ENCODE measurements around the gene CABP5. TPM values are rescaled to one million over a fixed set of nuclear protein-coding genes. Genes with fewer than 3 reads are reported as not detected.

The CABP5 gene
- total RNA-seq, 1 donor from 2014 or later = not detected

- no peak for DNase-seq
These were observed 13.8 kb downstream of the CABP5 start for GRCh38 chr19:48030073-48030472.

GRCh38 chr19:48029431-48029830, 14.4 kb downstream of the CABP5 start:
- no peak for DNase-seq

- no peak for DNase-seq
These were observed 18.4 kb downstream of the CABP5 start for GRCh38 chr19:48025480-48025879.

GRCh38 chr19:48023518-48023917, 20.4 kb downstream of the CABP5 start:
- no peak for DNase-seq

- DNase-seq = no peak
These were observed 20.9 kb downstream of the CABP5 start for GRCh38 chr19:48023011-48023410.

- DNase-seq = no peak
These were observed 23.2 kb downstream of the CABP5 start for GRCh38 chr19:48020686-48021085.

GRCh38 chr19:48010932-48011758, 32.7 kb downstream of the CABP5 start:
- no peak for DNase-seq

GRCh38 chr19:48006762-48007161, 37.1 kb downstream of the CABP5 start:
- DNase-seq = no peak

GRCh38 chr19:48004236-48004635, 39.6 kb downstream of the CABP5 start:
- DNase-seq = no peak

- DNase-seq = no peak
These were observed 43.0 kb downstream of the CABP5 start for GRCh38 chr19:48000846-48001245.

GRCh38 chr19:47998800-47999199, 45.1 kb downstream of the CABP5 start:
- DNase-seq = no peak

- no peak for DNase-seq
These were observed 47.6 kb downstream of the CABP5 start for GRCh38 chr19:47996230-47996727.

- no peak for DNase-seq
These were observed 49.6 kb downstream of the CABP5 start, which contains the start of gene ELSPBP1 for GRCh38 chr19:47994209-47994802. TSS of gene ELSPBP1 (plus strand) at chr19:47994632. CDS start at chr19:48008668, 14,036 bp downstream.

- no peak for DNase-seq
These were observed 51.8 kb downstream of the CABP5 start, which contains the start of gene BSPH1 for GRCh38 chr19:47992070-47992469. TSS of gene BSPH1 (minus strand) at chr19:47992170. CDS start at chr19:47992081, 89 bp downstream.

- DNase-seq = no peak
These were observed 52.6 kb downstream of the CABP5 start for GRCh38 chr19:47991191-47991808.

Other genes with a start within 250 kb of the CABP5 start
- gene TPRX1, start 239.5 kb downstream of the CABP5 start, total RNA-seq = not detected
- gene CRX, start 222.1 kb downstream of the CABP5 start, total RNA-seq = not detected
- not detected for gene TPRX2, start 184.8 kb downstream of the CABP5 start, total RNA-seq
- gene SULT2A1, start 157.8 kb downstream of the CABP5 start, total RNA-seq = not detected
- gene BSPH1, start 51.9 kb downstream of the CABP5 start, total RNA-seq = not detected
- gene ELSPBP1, start 49.4 kb downstream of the CABP5 start, total RNA-seq = not detected
- 32.3 TPM for gene PLA2G4C, start 66.7 kb upstream of the CABP5 start, total RNA-seq
- 21.2 TPM for gene LIG1, start 126.3 kb upstream of the CABP5 start, total RNA-seq
- gene ZSWIM9, start 126.6 kb upstream of the CABP5 start, total RNA-seq = 4.9 TPM
- 47.2 TPM for gene CARD8, start 211.8 kb upstream of the CABP5 start, total RNA-seq
- gene ZNF114, start 226.0 kb upstream of the CABP5 start, total RNA-seq = 2.3 TPM

All from tongue (tissue), 2 donors.